GM18526 (cell line): Measurements from ENCODE around the gene COX6B2.
A peak's percentile ranks its signal among the peaks of the same experiment; 100 is the strongest.

Source experiments
- POLR2A ChIP-seq: IDR thresholded peaks from 3 replicates; pipeline ENCODE4 v1.6.1; 2011; ENCODE audit not compliant: insufficient read length; ENCODE audit errors: extremely low read depth

The COX6B2 gene

GRCh38 chr19:55341171-55341588 lies 13.3 kb downstream of the COX6B2 start:
- TF ChIP-seq POLR2A, result no peak

- TF ChIP-seq POLR2A, result no peak
These were observed 13.8 kb downstream of the COX6B2 start for GRCh38 chr19:55340784-55341147.

- peak; percentile 69 for TF ChIP-seq POLR2A
These were observed 14.4 kb downstream of the COX6B2 start for GRCh38 chr19:55339889-55340783.

GRCh38 chr19:55339105-55339888 lies 15.2 kb downstream of the COX6B2 start, which contains the start of gene KMT5C:
TSS of gene KMT5C (plus strand) at chr19:55339876. CDS start at chr19:55341937, 2,061 bp downstream.
- TF ChIP-seq POLR2A, result peak; percentile 2

GRCh38 chr19:55336101-55336500 lies 18.4 kb downstream of the COX6B2 start:
- TF ChIP-seq POLR2A, result no peak

GRCh38 chr19:55333870-55334269 lies 20.6 kb downstream of the COX6B2 start:
- no peak for TF ChIP-seq POLR2A

GRCh38 chr19:55325172-55325571 lies 29.3 kb downstream of the COX6B2 start, which contains the start of gene TMEM150B:
TSS of gene TMEM150B (minus strand) at chr19:55325341. CDS start at chr19:55321036, 4,305 bp downstream.
- TF ChIP-seq POLR2A, result no peak

GRCh38 chr19:55324662-55325061 lies 29.9 kb downstream of the COX6B2 start:
- no peak for TF ChIP-seq POLR2A

- no peak for TF ChIP-seq POLR2A
These were observed 32.2 kb downstream of the COX6B2 start for GRCh38 chr19:55322204-55322885.

- no peak for TF ChIP-seq POLR2A
These were observed 32.9 kb downstream of the COX6B2 start for GRCh38 chr19:55321466-55322137.

GRCh38 chr19:55320844-55321419 lies 33.6 kb downstream of the COX6B2 start:
- TF ChIP-seq POLR2A, result no peak

- no peak for TF ChIP-seq POLR2A
These were observed 34.7 kb downstream of the COX6B2 start for GRCh38 chr19:55319785-55320184.

- TF ChIP-seq POLR2A, result no peak
These were observed 37.9 kb downstream of the COX6B2 start for GRCh38 chr19:55316646-55317045.

GRCh38 chr19:55315956-55316525 lies 38.5 kb downstream of the COX6B2 start:
- TF ChIP-seq POLR2A, result no peak

GRCh38 chr19:55314396-55314795 lies 40.1 kb downstream of the COX6B2 start:
- TF ChIP-seq POLR2A, result no peak
